GM23338 (cell line): ENCODE results near the gene PTPRQ.
"Not testable (repeated sequence)": the region's sequence is repeated elsewhere in the genome, so short reads cannot be mapped to it uniquely, and the experiment has no call there.

Experiments used
- CREB1 ChIP-seq: fragments of 250-450 bp; sonication (Bioruptor Pico); IDR thresholded peaks from 2 replicates; pipeline ENCODE4 v1.5.0; 2020; ENCODE audit warnings: low read depth, mild to moderate bottlenecking, moderate library complexity
- CTCF ChIP-seq, 2 experiments: fragments of 200-600 bp in 1 of 2; sonication (generic) in 1 of 2; conservative IDR thresholded peaks; 2 replicates each; pipeline versions ENCODE4 v1.5.1 to v1.6.1; 2016 to 2017; ENCODE audit warnings: antibody characterized with exemption in 2 of 2, low read depth in 2 of 2, mild to moderate bottlenecking in 2 of 2, moderate library complexity in 1 of 2
- EZH2 ChIP-seq: fragments of 200-600 bp; sonication (generic); IDR thresholded peaks from one replicate; pipeline ENCODE4 v1.8.0; 2017; ENCODE audit warnings: antibody characterized with exemption, mild to moderate bottlenecking, low read depth; ENCODE audit not compliant: unreplicated experiment

- TF ChIP-seq CTCF (conservative IDR thresholded peaks at IDR 0.05; ENCODE audit: low read depth in 2 of 2); CREB1 (CRISPR knock-in tag); EZH2: not testable (repeated sequence)
These were observed 17.8 kb downstream of the PTPRQ start for GRCh38 chr12:80461851-80462250.
